NCI-H526 treated with DMSO at 0.1 percent for 48 hours (cell line): ENCODE measurements around the gene FBXO45.
"Not testable (repeated sequence)": the region's sequence is repeated elsewhere in the genome, so short reads cannot be mapped to it uniquely, and the experiment has no call there.

Experiments
- DNase-seq: peaks from one replicate; lab custom pipeline; 2025; lab: John Stamatoyannopoulos, UW

FBXO45 gene, protein sequence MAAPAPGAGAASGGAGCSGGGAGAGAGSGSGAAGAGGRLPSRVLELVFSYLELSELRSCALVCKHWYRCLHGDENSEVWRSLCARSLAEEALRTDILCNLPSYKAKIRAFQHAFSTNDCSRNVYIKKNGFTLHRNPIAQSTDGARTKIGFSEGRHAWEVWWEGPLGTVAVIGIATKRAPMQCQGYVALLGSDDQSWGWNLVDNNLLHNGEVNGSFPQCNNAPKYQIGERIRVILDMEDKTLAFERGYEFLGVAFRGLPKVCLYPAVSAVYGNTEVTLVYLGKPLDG

DNA sequence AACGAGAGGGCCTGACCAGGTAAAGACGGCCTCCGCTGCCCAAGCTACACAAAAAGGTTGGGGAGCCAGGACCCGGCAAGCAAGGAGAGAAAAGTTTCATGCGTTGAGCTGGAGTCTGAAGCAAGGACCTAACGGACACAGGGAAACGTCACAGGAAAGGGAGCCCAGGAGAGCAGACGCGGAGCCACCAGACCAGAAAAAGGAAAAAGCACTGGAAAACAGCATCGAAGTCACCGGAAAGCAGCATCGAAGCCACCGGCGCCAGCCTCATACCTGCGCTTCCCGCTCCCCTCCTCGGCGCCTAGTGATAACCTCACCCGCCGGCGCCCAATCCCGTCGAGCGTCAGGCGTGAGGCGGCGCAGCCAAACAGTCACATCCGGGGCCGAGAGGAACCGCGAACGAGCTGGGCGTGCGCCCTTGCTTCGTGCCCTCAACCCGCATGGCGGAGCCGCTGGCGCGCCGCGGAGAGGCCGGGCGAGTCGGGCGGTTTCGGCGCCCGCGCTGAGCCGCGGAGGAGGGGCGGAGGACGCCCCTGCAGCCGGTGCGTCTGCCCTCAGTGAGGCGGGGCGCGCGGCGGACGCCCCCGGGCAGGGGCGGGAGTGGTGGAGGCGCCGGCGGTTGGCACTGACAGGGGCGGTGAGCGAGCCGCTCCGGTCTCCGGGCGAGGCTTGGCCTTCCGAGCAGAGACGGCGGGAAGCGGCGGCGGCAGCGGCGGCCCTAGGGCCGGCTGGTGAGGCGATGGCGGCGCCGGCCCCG lies at the start of gene FBXO45, which contains the start of gene WDR53:
TSS of gene FBXO45 (plus strand) at position 415 of the 757 bp plus-strand sequence. CDS start at position 740, 325 bp downstream.
TSS of gene WDR53 (minus strand) at position 309 of the 757 bp plus-strand sequence. CDS start 7,079 bp downstream, outside the sequence.
- peak; percentile 88 for DNase-seq

DNA sequence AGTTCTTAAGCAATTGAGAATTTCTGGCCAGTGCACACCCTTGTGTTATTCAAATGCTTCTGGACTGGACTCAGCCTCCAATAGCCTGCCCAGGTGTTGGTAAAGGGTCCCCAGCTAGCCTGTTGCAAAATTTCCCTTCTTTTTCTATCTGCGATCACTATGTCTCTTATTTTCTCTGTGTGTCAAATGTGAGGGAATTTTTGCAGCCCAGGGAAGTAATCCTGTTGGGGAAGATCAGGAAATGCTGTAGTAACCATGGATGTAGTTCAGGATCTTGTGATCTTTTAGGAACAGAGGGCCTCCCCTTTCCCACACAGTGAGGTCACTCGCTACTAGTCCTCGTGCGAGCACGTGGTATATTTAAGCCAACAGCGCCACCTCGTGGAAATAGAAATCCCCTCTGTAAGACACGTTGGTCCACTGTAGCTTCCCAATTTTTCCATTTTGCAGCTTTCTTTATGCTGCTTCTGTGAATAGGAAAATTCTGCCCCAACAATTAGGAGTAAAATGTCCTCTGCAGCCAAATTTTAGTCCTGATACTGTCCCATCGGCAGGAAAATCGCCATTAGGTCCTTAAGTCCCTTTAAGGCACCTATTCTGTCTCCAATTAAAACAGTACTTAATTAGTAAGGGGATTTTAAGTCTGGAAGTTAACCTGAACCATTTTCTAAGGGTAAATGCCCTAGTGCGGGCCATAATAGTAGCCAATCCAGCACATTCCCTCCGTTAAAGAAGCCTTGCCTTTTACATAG lies 49.3 kb upstream of the FBXO45 start:
- DNase-seq: peak; percentile 77

DNA sequence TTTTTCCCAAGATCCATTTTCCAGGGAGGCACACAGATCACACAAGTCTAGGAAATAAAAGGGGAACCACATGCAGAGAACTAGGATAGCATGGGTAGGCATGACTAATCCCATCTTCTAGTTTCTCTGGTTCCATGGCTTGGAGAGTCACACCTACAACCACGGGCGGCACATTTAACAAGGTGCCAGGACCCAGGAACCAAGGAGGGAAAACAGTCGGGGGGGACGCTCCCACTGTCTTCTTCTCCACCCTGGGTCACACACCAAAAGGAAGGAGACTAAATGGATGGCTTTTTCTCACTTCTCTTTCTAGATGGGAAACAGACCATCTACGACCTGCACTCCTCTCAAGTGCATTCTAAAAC lies 48.8 kb upstream of the FBXO45 start:
- DNase-seq: no peak

DNA sequence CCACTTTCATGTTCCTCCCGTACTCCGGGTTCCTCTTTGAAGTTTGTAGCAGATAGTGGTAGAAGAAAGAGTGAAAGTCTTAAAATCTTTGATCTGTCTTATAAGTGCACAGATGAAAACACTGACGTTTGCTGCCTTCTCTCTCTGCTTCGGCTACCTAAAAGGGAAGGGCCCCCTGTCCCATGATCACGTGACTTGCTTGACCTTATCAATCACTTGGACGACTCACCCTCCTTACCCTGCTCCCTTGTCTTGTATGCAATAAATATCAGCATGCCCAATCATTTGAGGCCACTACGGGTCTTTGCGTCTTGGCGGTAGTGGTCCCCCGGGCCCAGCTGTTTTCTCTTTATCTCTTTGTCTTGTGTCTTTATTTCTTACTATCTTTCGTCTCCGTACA lies 47.2 kb upstream of the FBXO45 start:
- DNase-seq: not testable (repeated sequence)

DNA sequence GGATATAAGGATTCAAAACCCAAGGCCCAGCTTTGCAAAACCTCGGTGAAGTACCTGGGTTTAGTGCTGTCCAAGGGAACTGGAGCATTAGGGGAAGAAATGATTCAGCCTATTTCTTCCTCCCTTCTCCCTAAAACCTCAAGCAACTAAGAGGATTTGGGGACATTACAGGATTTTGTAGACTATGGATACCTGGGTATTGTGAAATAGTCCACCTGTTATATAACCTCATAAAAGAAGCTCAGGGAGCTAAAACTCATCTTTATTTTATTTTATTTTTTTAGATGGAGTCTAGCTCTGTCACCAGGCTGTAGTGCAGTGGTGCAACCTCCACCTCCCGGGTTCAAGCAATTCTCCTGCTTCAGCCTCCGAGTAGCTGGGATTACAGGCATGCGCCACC lies 44.6 kb upstream of the FBXO45 start:
- DNase-seq: no peak

DNA sequence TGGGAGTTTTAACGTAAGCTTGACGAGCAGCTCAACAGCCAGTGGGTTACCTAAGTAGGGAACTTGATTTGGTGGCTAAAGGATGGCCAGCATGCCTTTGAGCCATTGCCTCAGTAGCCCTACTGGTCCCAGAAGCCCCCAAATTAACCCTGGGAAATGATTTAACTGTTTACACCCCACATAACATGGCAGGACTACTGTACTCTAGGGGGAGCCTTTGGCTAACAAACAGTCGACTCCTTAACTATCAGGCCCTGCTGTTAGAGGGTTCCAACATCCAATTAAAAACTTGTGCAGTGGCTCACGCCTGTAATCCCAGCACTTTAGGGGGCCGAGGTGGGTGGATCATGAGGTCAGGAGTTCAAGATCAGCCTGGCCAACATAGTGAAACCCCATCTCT lies 43.9 kb upstream of the FBXO45 start:
- no peak for DNase-seq

DNA sequence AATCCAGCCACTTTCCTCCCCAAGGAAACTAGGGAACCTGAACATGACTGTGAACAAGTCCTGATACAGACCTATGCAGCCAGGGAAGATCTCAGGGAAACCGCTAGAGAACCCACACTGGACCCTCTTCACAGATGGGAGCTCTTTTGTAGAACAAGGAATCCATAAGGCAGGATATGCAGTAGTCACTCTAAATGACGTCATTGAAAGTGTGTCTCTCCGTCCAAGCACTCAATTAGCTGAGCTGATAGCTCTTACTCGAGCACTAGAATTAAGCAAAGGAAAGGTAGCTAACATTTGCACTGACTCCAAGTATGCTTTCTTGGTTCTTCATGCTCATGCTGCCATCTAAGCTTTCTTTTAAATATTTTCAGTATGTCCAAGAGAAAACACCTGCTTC lies 43.3 kb upstream of the FBXO45 start:
- DNase-seq: no peak

DNA sequence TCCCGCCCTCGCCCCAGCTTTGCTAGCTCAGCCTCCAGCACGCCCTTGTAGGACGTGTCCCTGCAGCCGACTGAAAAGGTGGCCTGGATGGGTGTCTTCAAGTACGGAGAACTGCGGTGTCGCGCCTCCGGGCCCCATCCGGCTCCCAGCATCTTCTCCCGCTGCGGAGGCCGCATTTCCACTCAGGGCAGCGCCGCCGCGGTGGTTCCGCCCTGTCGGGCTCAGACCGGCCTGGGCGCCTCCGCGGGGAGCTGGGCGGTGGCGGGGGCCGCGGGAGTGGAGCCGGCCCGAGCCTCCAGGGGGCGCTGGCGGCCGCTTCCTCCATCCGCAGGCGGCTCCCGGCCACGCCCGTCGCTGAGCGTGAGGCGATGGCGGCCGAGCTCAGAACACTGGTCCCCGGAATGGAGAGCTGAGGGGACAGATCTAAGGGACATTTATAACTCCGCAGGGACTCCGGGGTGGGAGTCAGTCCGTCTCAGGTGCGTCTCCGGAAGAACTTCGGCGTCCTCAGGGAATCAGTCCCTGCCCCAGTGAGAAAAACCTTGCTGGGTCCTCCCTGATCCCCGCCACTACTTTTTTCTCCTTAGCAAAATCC lies 39.7 kb upstream of the FBXO45 start:
- peak; percentile 58 for DNase-seq

DNA sequence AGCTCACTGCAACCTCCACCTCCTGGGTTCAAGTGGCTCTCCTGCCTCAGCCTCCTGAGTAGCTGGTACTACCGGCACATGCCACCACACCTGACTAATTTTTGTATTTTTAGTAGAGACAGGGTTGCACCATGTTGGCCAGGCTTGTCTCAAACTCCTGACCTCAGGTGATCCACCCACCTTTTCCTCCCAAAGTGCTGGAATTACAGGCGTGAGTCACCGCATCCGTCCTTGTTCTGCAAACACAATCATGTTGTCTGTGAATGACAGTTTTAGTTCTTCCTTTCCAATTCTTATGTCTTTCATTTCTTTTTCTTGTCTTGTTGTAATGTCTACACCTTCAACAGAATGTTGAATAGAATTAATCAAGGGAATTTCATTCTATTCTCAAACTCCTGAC lies 37.0 kb upstream of the FBXO45 start:
- no peak for DNase-seq

DNA sequence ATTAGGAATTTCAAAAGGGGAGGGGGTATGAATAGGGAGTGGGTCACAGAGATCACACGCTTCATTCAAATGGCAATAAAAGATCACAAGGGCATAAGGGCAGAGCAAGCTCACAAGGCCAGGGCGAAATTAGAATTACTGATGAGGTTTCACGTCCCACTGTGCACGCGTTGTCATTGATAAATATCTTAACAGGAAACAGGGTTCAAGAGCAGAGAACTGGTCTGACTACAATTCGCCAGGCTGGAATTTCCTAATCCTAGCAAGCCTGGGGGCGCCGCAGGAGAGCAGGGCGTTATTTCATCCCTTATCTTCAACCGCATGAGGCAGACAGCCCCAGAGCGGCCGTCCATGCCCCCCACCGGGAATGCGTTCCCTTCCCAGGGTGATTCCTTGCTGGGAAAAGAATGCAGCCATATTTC lies 35.2 kb upstream of the FBXO45 start:
- no peak for DNase-seq

DNA sequence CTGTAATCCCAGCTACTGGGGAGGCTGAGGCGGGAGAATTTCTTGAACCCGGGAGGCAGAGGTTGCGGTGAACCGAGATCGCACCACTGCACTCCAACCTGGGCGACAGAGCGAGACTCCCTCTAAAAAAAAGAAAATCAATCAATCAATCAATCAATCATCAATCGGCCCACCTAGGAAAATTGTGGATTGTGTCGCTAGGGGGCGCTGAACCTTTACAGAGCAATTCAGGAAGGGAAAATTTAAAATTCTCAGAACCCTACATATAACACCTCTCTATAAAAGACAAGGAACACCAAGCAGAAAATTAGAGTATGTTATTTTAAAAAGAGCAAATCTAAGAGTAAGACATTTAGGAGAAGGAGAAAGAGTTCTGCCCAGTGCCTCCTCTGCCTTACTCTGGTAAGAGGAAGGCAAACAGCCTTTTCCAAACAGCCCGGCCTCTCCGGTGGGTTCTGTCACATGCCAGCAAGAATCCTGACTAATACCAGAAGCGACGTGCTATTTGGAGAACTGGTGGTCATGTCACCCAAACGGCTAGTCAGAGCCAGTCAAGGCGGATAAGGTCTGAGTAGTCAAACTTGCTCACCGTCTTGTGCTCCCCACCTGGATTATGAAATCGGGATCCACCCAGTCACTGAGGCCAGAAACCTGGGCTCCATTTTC lies 31.0 kb upstream of the FBXO45 start:
- DNase-seq: no peak

DNA sequence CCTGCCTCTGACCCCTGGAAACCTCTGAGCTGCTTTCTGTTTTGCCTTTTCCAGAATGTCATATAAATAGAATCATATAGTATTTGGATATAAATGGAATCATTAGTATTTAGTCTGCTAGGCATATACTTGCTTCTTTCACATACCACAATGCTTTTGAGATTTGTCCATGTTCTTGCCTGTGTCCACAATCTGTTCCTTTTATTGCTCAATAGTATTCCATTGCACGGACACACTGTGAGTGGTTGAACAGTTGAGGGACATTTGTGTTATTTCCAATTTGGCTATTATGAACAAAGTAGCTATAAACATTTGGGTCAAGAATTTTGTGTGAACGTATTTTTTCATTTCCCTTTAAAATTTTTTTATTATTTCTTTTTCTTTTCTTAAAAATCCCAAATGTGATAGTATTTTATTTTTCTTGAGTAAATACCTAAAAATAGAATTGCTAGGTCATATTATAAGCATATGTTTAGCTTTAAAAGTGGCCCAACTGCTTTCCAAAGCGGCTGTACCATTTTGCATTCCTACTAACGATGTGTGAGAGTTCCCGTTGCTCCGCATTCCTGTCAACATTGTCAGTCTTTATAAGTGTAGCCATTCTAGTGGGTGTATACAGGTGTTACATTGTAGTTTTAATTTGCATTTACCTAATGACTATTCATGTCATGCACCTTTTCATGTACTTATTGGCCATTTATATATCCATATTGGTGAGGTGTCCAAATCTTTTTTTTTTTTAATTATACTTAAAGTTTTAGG lies 26.6 kb upstream of the FBXO45 start:
- no peak for DNase-seq

DNA sequence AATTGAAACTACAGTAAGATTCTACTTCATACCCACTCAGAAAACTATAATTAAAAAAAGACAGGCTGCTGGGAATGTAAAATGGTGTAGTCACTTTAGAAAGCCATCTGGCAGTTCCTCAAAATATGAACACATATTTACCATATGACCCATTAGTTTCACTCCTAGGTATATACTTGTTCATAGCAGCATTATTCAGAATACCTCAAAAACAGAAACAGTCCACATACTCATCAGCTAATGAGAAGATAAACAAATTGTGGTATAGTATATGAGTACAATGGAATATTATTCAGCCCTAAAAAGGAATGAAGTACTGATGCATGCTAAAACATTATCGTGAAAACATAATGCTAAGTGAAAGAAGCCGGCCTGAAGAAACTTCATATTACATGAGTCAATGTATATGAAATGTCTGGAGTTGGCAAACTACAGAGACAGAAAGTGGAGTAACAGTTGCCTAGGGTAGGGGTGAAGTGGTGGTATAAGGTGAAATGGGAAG lies 23.9 kb upstream of the FBXO45 start:
- DNase-seq: no peak

DNA sequence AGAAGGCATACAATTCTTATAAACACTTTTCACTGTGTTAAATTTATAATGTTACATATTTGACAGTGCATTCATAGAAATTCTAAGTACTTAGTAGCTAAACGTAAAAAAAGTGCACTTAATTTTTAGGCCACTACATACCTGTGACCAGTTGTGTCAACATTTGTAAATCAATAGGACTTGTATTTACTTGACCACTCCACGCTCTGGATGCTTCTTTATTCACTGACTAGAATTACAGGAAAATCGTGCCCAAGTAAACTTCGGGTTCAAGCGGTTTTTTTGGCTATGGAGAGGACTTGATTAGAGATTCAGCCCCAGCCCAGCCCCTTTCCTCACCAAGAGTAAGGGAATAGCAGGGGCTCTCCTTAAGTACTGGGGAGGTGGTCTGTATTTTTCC lies 21.9 kb upstream of the FBXO45 start:
- DNase-seq: no peak

DNA sequence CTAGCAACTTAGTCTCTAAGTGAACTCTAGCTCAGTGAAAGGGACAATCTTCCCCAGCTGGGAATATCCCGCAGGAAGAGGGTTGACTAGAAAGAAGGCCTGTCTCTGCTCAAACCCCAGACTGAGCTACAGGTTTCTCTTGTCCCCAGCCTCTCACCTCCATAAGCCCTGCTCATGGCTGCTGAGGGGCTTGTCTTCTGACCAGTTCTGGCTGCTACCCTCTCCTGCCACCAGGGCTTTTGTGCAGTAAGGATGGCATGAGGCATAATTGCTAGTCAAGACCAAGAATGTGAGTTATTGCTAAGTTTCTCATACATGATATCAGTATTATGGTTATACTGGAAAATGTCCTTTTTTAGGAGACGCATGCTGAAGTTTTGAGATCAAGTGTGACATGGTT lies 21.4 kb upstream of the FBXO45 start:
- no peak for DNase-seq

DNA sequence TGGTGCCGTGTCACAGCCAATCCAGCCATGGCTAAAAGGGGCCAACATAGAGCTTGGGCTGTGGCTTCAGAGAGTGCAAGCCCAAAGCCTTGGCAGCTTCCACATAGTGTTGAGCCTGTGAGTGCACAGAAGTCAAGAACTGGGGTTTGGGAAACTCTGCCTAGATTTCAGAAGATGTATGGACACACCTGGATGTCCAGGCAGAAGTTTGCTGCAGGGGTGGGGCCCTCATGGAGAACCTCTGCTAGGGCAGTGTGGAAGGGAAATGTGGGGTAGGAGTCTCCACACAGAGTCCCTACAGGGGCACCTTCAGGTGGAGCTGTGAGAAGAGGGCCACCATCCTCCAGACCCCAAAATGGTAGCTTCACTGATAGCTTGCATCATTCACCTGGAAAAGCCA lies 19.1 kb upstream of the FBXO45 start:
- not testable (repeated sequence) for DNase-seq

DNA sequence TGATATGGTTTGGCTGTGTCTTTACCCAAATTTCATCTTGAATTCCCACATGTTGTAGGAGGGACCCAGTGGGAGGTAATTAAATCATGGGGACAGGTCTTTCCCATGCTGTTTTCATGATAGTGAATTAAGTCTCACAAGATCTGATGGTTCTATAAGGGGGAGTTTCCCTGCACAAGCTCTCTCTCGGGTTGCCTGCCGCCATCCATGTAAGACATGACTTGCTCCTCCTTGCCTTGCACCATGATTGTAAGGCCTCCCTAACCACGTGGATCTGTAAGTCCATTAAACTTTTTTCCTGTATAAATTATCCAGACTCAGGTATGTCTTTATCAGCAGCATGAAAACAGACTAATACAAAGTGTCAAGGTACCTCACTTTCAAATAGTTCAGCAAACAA lies 18.3 kb upstream of the FBXO45 start:
- not testable (repeated sequence) for DNase-seq

DNA sequence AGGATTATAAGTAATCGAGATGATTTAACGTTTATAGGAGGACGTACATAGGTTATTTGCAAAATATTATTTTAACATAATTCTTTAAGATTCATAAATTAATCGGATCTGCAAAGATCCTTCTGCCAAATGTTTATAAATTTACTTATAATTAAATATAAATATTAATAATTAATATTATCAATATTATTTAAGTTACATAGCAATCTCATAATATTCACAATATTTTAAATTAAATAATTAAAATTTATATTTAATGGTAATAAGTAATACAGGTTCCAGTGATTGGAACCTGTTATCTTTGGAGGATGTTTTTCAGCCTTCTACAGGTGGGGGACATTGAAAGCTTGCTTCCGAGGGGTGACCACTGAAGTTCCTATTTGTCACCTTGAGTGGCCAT lies 16.2 kb upstream of the FBXO45 start:
- no peak for DNase-seq

DNA sequence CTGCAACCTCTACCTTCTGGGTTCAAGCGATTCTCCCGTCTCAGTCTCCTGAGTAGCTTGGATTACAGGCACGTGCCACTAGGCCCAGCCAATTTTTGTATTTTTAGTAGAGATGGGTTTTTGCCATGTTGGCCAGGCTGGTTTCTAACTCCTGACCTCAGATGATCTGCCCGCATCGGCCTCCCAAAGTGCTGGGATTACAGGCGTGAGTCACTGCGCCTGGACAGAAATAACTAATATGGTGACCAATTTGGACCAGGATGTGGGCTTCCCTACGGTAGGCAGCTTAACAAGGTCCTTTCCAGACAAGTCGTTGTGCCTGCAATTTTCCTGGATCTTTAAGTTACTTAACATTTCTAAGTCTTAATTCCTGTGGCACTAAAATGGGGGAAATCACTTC lies 14.9 kb upstream of the FBXO45 start:
- no peak for DNase-seq

DNA sequence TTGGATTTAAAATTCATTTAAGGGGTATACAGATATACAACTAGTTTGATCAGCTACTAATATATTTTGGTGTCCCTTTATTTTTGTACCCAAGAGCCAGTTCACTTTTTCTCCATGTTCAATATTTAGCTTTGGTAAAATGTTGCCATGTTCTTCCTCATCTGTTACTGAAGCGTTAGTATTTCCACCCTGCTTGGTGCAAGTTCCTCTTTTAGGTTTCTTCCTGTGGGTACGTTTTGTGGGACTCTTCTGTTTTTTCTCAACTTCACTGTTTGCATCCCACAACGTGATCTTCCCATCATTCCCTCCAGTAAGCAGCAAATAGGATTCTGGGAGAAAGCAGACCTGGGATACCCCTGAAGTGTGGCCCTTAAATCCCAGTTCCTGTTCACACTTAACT lies 14.3 kb upstream of the FBXO45 start:
- DNase-seq: no peak

DNA sequence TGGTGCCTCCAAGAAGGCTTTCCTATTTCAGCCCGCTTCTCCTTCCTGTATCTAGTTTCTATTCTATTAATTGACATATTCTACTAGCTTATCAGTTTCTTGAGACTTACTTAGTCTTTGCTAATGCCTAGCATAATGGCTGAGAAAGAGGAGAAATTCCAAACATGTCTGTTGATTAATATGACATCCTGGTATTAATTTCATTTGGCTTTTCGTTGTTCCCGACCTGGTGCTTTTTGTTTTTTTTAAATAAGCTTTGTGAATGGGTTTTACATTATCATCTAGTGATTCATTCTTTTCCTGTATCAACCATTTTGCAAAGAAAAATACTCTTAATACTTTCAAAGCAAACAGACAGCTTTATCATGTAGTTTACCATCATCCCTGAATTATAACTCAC lies 13.2 kb upstream of the FBXO45 start:
- no peak for DNase-seq
